Activated naive CD8-positive, alpha-beta T cell treated with anti-CD3 and anti-CD28 coated beads for 36 hours (primary cell): Measurements from ENCODE around the gene SFR1. TPM values are rescaled to one million over a fixed set of nuclear protein-coding genes. Genes with fewer than 3 reads are reported as not detected.

Source experiments
- DNase-seq: peaks from one replicate; pipeline ENCODE4 v3.0.0; 2021
- H3K27ac Mint-ChIP-seq: one replicate; pipeline ENCODE4 v1.8.0; 2022; ENCODE audit warnings: mild to moderate bottlenecking, moderate library complexity, mixed read lengths
- H3K27me3 Mint-ChIP-seq: one replicate; pipeline ENCODE4 v1.8.0; 2022; ENCODE audit warnings: mild to moderate bottlenecking, mixed read lengths
- H3K36me3 Mint-ChIP-seq: one replicate; pipeline ENCODE4 v1.8.0; 2021; ENCODE audit warnings: mild to moderate bottlenecking, mixed read lengths
- H3K4me1 Mint-ChIP-seq: one replicate; pipeline ENCODE4 v1.8.0; 2021; ENCODE audit warnings: mixed read lengths
- H3K4me3 Mint-ChIP-seq: one replicate; pipeline ENCODE4 v1.8.0; 2022; ENCODE audit warnings: mild to moderate bottlenecking, moderate library complexity, mixed read lengths
- H3K9me3 Mint-ChIP-seq: one replicate; pipeline ENCODE4 v1.8.0; 2022; ENCODE audit warnings: mixed read lengths
- total RNA-seq, 2 experiments: library from RNA; stranded (reverse); gene quantifications; one replicate each; pipeline ENCODE4 v1.2.3, GENCODE V29; 2021

SFR1 gene
- total RNA-seq, 2 experiments from 2014 or later, result 17.6 to 19.6 TPM

DNA sequence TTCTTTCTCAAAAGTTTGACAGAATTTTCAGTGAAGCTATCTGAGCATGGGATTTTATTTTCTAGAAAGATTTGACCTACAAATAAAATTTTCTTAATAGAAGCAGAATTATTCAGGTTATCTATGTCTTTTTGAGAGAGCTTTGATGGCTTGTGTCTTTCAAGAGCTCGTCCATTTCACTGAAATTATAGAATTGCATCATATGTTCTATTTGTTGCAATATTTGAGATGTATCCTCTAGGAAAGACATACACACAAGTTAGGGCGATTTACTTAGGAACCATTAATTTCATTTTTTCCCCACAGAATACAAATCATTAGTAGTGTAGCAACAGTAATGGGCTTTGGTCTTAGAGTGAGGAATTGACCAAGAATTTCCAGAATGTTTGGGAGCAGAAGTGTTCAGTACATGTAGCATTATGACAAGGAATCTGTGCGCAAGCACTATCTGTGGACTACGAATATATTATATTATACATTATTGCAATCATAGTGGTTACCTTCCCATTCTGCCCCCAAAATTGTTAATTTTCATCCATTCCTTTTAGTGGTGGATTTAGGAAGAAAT, 23.5 kb upstream of the SFR1 start:
- H3K4me3 Mint-ChIP-seq, result no peak overlapping the region
- no peak for DNase-seq
- H3K9me3 Mint-ChIP-seq, result peaks cover 5% of the 10 kb centered on the region
- no peak overlapping the region for H3K27ac Mint-ChIP-seq
- peaks cover 8% of the 10 kb centered on the region for H3K4me1 Mint-ChIP-seq
- H3K27me3 Mint-ChIP-seq, result no peaks in the 10 kb centered on the region
- H3K36me3 Mint-ChIP-seq, result no peaks in the 10 kb centered on the region

DNA sequence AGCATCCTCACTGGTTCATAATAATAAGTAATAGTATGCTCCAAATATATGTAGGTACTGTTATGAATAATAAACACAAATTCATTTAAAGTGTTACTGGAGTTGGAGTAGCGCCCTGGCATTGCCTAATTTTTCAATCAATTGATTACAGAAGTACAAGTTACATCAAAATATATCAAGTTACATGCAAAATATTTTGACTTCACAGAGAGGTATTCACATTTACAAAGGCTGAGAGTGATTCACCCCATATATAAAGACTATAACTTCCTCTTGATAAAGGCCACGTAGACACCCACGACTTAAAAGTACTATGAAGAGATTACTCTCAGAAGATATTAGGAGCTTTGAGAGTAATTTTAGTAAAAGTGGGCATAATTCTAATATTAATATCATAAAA, 22.7 kb upstream of the SFR1 start:
- Mint-ChIP-seq H3K36me3 (no peaks in the 10 kb centered on the region), H3K27ac (no peak overlapping the region), H3K4me3 (no peak overlapping the region), H3K9me3 (no peaks in the 10 kb centered on the region), H3K4me1 (peaks cover 2% of the 10 kb centered on the region), H3K27me3 (no peaks in the 10 kb centered on the region)
- no peak for DNase-seq

DNA sequence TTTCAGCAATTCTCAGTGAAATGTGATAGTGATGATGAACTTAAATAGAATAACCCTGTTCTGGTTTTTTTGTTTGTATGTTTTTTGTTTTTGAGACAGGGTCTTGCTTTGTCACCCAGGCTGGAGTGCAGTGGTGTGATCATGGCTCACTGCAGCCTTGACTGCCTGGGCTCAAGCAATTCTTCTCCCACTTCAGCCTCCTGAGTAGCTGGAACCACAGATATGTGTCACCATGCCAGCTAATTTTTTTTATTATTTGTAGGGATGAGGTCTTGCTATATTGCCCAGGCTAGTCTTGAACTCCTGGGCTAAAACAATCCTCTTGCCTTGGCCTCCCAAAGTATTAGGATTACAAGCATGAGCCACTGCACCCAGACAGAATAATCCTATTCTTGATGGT, 22.0 kb upstream of the SFR1 start:
- Mint-ChIP-seq H3K36me3 (no peaks in the 10 kb centered on the region), H3K9me3 (no peaks in the 10 kb centered on the region), H3K4me1 (peaks cover 8% of the 10 kb centered on the region), H3K27me3 (no peaks in the 10 kb centered on the region), H3K4me3 (no peak overlapping the region), H3K27ac (no peak overlapping the region)
- DNase-seq, result no peak

DNA sequence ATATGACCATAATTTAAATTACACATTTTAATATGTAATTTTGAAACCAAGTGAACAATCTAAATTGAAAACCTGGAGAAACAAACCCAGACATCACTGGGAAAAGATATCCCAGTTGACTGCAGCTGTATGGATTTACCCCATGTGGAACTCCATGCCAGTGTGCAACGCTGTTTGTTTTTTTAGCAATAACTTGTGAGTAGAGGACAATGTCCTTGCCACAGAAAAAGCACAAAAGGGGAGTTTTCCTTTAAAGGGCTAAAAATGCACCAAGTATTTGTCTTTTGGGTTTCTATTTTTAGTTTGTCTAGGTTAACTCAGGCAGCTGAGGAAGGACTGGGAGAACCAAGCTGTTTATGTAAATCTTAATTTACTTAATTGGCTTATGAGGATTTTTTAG, 21.2 kb upstream of the SFR1 start:
- Mint-ChIP-seq H3K4me3 (no peak overlapping the region), H3K27me3 (no peaks in the 10 kb centered on the region), H3K36me3 (no peaks in the 10 kb centered on the region), H3K27ac (no peak overlapping the region), H3K4me1 (peaks cover 9% of the 10 kb centered on the region), H3K9me3 (no peaks in the 10 kb centered on the region)
- DNase-seq, result no peak

- no peak for DNase-seq
- no peak overlapping the region for H3K4me3 Mint-ChIP-seq
- H3K27ac Mint-ChIP-seq, result no peak overlapping the region
- H3K36me3 Mint-ChIP-seq, result no peaks in the 10 kb centered on the region
- H3K27me3 Mint-ChIP-seq, result no peaks in the 10 kb centered on the region
- peaks cover 9% of the 10 kb centered on the region for H3K4me1 Mint-ChIP-seq
- no peaks in the 10 kb centered on the region for H3K9me3 Mint-ChIP-seq
Measured at GRCh38 chr10:104101902-104102301, 20.1 kb upstream of the SFR1 start.

DNA sequence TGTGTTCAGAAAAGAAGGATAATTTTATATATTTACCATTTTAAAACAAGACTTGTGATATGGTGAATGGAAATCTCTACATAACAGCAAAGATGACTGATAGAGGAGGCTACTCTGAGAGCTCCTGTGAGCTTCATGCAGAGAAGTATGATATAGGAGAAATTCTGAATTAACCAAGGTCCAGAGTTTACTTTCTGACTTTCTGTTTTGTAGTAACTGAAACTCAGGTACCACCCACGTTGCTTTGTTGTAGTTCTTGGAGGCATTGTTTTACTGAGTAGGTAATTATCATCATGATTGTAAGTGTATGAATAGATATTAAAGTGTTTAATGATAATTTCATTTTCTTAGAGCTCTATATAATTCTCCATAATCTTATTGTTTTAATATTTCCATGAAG, 18.0 kb upstream of the SFR1 start:
- Mint-ChIP-seq H3K9me3 (no peaks in the 10 kb centered on the region), H3K27ac (no peak overlapping the region), H3K27me3 (no peaks in the 10 kb centered on the region), H3K4me3 (no peak overlapping the region), H3K36me3 (no peaks in the 10 kb centered on the region), H3K4me1 (peaks cover 9% of the 10 kb centered on the region)
- no peak for DNase-seq

DNA sequence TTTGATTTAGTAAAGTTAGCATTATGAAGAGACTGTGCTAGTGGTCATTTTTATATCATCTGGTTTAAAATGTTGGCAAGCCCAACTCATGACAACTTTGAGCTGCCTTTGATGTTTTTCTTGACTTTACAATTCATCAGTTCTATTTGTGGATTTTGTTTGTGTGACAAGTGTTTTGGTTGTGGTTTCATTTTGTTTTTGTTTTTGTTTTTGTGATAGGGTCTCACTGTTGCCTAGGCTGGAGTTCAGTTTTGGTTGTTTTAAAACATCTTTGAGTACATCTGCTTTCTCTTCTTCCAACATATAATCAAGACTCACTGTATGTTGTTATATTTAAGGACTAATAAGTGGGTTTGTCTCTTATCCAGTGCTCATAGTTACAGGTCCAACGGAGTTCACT, 17.6 kb upstream of the SFR1 start:
- no peak for DNase-seq
- no peak overlapping the region for H3K27ac Mint-ChIP-seq
- H3K36me3 Mint-ChIP-seq, result no peaks in the 10 kb centered on the region
- H3K4me3 Mint-ChIP-seq, result no peak overlapping the region
- no peaks in the 10 kb centered on the region for H3K27me3 Mint-ChIP-seq
- peaks cover 8% of the 10 kb centered on the region for H3K4me1 Mint-ChIP-seq
- no peaks in the 10 kb centered on the region for H3K9me3 Mint-ChIP-seq

GRCh38 chr10:104104926-104105325, 17.0 kb upstream of the SFR1 start:
- H3K27ac Mint-ChIP-seq, result no peak overlapping the region
- no peaks in the 10 kb centered on the region for H3K36me3 Mint-ChIP-seq
- no peaks in the 10 kb centered on the region for H3K9me3 Mint-ChIP-seq
- H3K4me1 Mint-ChIP-seq, result peaks cover 12% of the 10 kb centered on the region
- DNase-seq, result no peak
- no peak overlapping the region for H3K4me3 Mint-ChIP-seq
- H3K27me3 Mint-ChIP-seq, result no peaks in the 10 kb centered on the region

- peaks cover 13% of the 10 kb centered on the region for H3K4me1 Mint-ChIP-seq
- peaks cover 7% of the 10 kb centered on the region for H3K27me3 Mint-ChIP-seq
- DNase-seq, result no peak
- H3K27ac Mint-ChIP-seq, result no peak overlapping the region
- no peaks in the 10 kb centered on the region for H3K9me3 Mint-ChIP-seq
- H3K4me3 Mint-ChIP-seq, result no peak overlapping the region
- H3K36me3 Mint-ChIP-seq, result no peaks in the 10 kb centered on the region
Measured at GRCh38 chr10:104109908-104110662, 11.9 kb upstream of the SFR1 start.

DNA sequence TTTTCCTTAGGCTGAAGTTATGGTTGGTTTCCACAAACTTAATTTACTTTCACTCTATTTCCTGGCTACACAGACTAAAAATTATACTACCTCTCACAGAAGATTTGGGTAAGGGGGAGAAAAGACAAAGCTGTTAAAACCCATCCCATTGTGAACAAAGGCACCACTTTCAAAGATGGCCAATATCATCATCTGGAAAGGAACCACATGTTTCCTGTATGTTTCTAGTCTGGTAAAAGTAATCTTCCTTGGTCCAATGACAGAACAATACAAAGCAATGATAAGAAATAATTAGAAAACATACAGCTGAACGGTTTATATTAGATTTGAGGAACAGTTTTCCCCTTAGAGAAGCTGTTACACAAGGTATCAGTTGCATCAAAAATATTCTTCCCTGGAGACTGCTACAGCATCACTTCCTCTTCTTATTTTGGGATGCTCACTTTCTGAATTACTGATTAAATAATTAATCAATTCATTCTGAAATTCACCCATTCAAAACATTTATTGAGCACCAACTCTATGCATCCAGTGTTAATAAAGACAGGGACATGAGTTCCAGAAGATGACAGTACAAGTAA, 8.5 kb upstream of the SFR1 start:
- Mint-ChIP-seq H3K27ac (no peak overlapping the region), H3K4me3 (no peak overlapping the region), H3K4me1 (peaks cover 13% of the 10 kb centered on the region), H3K36me3 (no peaks in the 10 kb centered on the region), H3K9me3 (no peaks in the 10 kb centered on the region), H3K27me3 (peaks cover 7% of the 10 kb centered on the region)
- no peak for DNase-seq

GRCh38 chr10:104117839-104118323, 4.1 kb upstream of the SFR1 start:
- DNase-seq, result no peak
- H3K27ac Mint-ChIP-seq, result no peak overlapping the region
- no peaks in the 10 kb centered on the region for H3K9me3 Mint-ChIP-seq
- H3K4me1 Mint-ChIP-seq, result peaks cover 19% of the 10 kb centered on the region
- no peaks in the 10 kb centered on the region for H3K27me3 Mint-ChIP-seq
- no peaks in the 10 kb centered on the region for H3K36me3 Mint-ChIP-seq
- H3K4me3 Mint-ChIP-seq, result no peak overlapping the region

DNA sequence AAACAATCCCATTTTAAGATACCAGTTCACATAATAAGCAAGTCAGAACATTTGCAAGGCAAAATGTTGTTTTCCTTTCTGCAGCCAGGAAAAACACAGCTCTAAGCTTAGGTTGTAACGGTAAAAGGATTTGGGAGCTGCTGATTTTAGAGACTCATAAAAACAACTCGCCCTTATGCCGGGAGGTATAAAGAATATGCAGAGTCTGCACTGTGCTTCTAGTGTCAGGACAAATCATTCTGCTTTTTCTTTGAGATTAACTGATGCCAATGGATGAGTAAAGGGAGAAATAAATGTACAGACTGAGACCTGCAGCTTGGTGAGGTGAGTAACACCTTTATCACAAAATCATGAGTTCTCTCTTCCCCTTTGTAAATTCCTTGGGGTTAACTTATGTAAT, 2.0 kb upstream of the SFR1 start:
- no peaks in the 10 kb centered on the region for H3K27me3 Mint-ChIP-seq
- no peak for DNase-seq
- no peaks in the 10 kb centered on the region for H3K9me3 Mint-ChIP-seq
- peaks cover 25% of the 10 kb centered on the region for H3K4me1 Mint-ChIP-seq
- no peak overlapping the region for H3K4me3 Mint-ChIP-seq
- H3K27ac Mint-ChIP-seq, result no peak overlapping the region
- peaks cover 8% of the 10 kb centered on the region for H3K36me3 Mint-ChIP-seq

GRCh38 chr10:104120512-104120902, 1.5 kb upstream of the SFR1 start:
- Mint-ChIP-seq H3K4me1 (peaks cover 29% of the 10 kb centered on the region), H3K27me3 (no peaks in the 10 kb centered on the region), H3K4me3 (peak overlapping the region; percentile 90), H3K36me3 (peaks cover 13% of the 10 kb centered on the region), H3K9me3 (no peaks in the 10 kb centered on the region), H3K27ac (peak overlapping the region; percentile 97)
- DNase-seq, result no peak

- H3K9me3 Mint-ChIP-seq, result no peaks in the 10 kb centered on the region
- peak; percentile 82 for DNase-seq
- no peaks in the 10 kb centered on the region for H3K27me3 Mint-ChIP-seq
- H3K27ac Mint-ChIP-seq, result peak overlapping the region; percentile 97
- H3K4me1 Mint-ChIP-seq, result peaks cover 29% of the 10 kb centered on the region
- H3K4me3 Mint-ChIP-seq, result peak overlapping the region; percentile 90
- H3K36me3 Mint-ChIP-seq, result peaks cover 17% of the 10 kb centered on the region
Measured at GRCh38 chr10:104120903-104121484, 977 bp upstream of the SFR1 start.

DNA sequence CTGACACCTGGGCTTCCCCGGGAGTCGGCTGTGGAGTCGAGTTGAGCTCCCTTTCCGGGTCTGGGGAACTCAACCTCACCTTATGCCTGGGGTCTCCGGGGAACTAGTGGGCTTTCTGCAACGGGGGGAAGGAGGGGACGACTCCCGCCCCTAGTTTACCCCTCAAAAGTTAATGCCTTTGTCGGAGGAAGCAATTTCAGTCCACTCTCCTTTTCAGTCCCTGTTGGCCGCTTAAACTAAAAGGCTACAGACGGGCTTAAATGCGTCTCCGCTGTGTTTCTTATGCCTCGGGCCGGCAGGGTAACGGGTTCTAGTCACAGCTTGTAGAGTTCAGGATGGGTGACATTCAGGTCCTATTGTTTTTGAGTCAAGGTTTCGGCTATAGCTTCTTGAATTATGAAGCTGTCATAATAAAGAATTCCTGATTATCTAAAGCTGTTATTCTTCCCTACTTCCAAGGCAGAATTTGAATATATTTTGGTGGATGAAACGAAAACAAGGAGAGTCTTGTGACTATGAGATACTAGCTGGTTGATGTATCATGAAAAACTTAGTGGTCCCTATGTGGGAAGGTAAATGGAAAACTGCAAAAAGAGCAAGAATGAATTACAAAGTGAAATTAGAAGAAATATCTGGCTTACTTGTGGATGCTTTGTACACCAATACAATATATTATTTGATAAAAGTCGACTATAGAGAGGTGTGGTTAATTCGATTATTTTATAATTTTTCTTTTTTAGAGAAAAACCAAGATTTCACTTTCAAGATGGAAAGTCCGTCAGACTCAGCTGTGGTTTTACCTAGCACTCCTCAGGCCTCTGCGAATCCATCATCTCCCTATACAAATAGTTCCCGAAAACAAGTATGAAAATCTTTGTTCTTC, 495 bp downstream of the SFR1 start:
- H3K4me1 Mint-ChIP-seq, result peaks cover 37% of the 10 kb centered on the region
- no peaks in the 10 kb centered on the region for H3K27me3 Mint-ChIP-seq
- H3K36me3 Mint-ChIP-seq, result peaks cover 24% of the 10 kb centered on the region
- no peak for DNase-seq
- H3K27ac Mint-ChIP-seq, result peak overlapping the region; percentile 97
- peak overlapping the region; percentile 90 for H3K4me3 Mint-ChIP-seq
- no peaks in the 10 kb centered on the region for H3K9me3 Mint-ChIP-seq
